Measurements from ENCODE around the gene RBFOX1.

RBFOX1 gene

GRCh38 chr16:7471268-7471667, 138.6 kb downstream of the RBFOX1 start:
- TF ChIP-seq CTCF (conservative IDR thresholded peaks at IDR 0.05; ENCODE audit: low read depth, low read length), result no peak
- no peak overlapping the region for H3K4me3 ChIP-seq (ENCODE audit: low read length)
- no peak for DNase-seq (ENCODE audit: low read depth)

GRCh38 chr16:7482032-7482431, 149.4 kb downstream of the RBFOX1 start:
- no peak overlapping the region for H3K4me3 ChIP-seq (ENCODE audit: low read length)
- no peak for TF ChIP-seq CTCF (conservative IDR thresholded peaks at IDR 0.05; ENCODE audit: low read depth, low read length)
- DNase-seq (ENCODE audit: low read depth), result no peak

- no peak for TF ChIP-seq CTCF (conservative IDR thresholded peaks at IDR 0.05; ENCODE audit: low read depth, low read length)
- DNase-seq (ENCODE audit: low read depth), result no peak
- no peak overlapping the region for H3K4me3 ChIP-seq (ENCODE audit: low read length)
These were observed 150.1 kb downstream of the RBFOX1 start for GRCh38 chr16:7482596-7483290.

- TF ChIP-seq CTCF (conservative IDR thresholded peaks at IDR 0.05; ENCODE audit: low read depth, low read length), result no peak
These were observed 155.1 kb downstream of the RBFOX1 start for GRCh38 chr16:7487574-7488323.

GRCh38 chr16:7492122-7492521, 159.5 kb downstream of the RBFOX1 start:
- TF ChIP-seq CTCF (conservative IDR thresholded peaks at IDR 0.05; ENCODE audit: low read depth, low read length), result no peak
- no peak for DNase-seq (ENCODE audit: low read depth)
- no peak overlapping the region for H3K4me3 ChIP-seq (ENCODE audit: low read length)

More at GRCh38 chr16:7487574-7488323, 155.1 kb downstream of the RBFOX1 start:
- no peak for DNase-seq (ENCODE audit: low read depth)
- H3K4me3 ChIP-seq (ENCODE audit: low read length), result no peak overlapping the region

GRCh38 chr16:7493133-7493532, 160.5 kb downstream of the RBFOX1 start:
- TF ChIP-seq CTCF (conservative IDR thresholded peaks at IDR 0.05; ENCODE audit: low read depth, low read length), result no peak
- H3K4me3 ChIP-seq (ENCODE audit: low read length), result no peak overlapping the region
- no peak for DNase-seq (ENCODE audit: low read depth)

GRCh38 chr16:7497691-7498090, 165.0 kb downstream of the RBFOX1 start:
- no peak for DNase-seq (ENCODE audit: low read depth)
- no peak overlapping the region for H3K4me3 ChIP-seq (ENCODE audit: low read length)
- TF ChIP-seq CTCF (conservative IDR thresholded peaks at IDR 0.05; ENCODE audit: low read depth, low read length), result no peak
